SU-DHL-6 (cell line): Measurements from ENCODE around the gene SLC39A8.

ENCODE experiments used
- H2AFZ ChIP-seq: fragments of 200-600 bp; sonication (generic); 2 replicates; pipeline ENCODE4 v1.6.1; 2014; ENCODE audit warnings: low read depth, mild to moderate bottlenecking, moderate library complexity, mixed read lengths, antibody characterized with exemption, low read length; ENCODE audit not compliant: severe bottlenecking
- H3F3A ChIP-seq: fragments of 200-600 bp; shearing (Covaris generic); 2 replicates; pipeline ENCODE4 v1.6.0; 2016; ENCODE audit warnings: antibody characterized with exemption, mild to moderate bottlenecking; ENCODE audit not compliant: insufficient read depth
- H3K27ac ChIP-seq: fragments of 200-600 bp; sonication (generic); 2 replicates; pipeline ENCODE4 v1.5.1; 2016; ENCODE audit warnings: low read depth, mild to moderate bottlenecking, low read length, moderate library complexity, mixed read lengths
- H3K27me3 ChIP-seq: fragments of 200-600 bp; sonication (generic), shearing (Covaris generic); 2 replicates; pipeline ENCODE4 v1.6.0; 2014; ENCODE audit warnings: mild to moderate bottlenecking, low read length
- H3K36me3 ChIP-seq: fragments of 200-600 bp; sonication (generic); 2 replicates; pipeline ENCODE4 v1.6.1; 2014; ENCODE audit warnings: mild to moderate bottlenecking, low read length, mixed read lengths
- H3K4me2 ChIP-seq: fragments of 300-600, 200-600 bp; shearing (Covaris generic), sonication (generic); 2 replicates; pipeline ENCODE4 v1.6.0; 2014; ENCODE audit warnings: low read length, low read depth, mild to moderate bottlenecking; ENCODE audit not compliant: poor library complexity, severe bottlenecking
- H3K4me3 ChIP-seq: fragments of 200-600 bp; sonication (generic); 2 replicates; pipeline ENCODE4 v1.5.1; 2014; ENCODE audit warnings: antibody characterized with exemption, low read length, mild to moderate bottlenecking, mixed read lengths; ENCODE audit not compliant: insufficient read depth, poor library complexity, severe bottlenecking
- H3K79me2 ChIP-seq: fragments of 200-600 bp; sonication (generic); 2 replicates; pipeline ENCODE4 v1.6.1; 2014; ENCODE audit warnings: mild to moderate bottlenecking, low read length, moderate library complexity; ENCODE audit not compliant: insufficient read depth
- H3K9ac ChIP-seq: fragments of 200-600 bp; sonication (generic); 2 replicates; pipeline ENCODE4 v1.7.0; 2014; ENCODE audit warnings: mild to moderate bottlenecking, low read length
- H3K9me2 ChIP-seq: fragments of 200-600 bp; sonication (generic); replicated peaks from 2 replicates; pipeline ENCODE4 v1.6.1; 2014; ENCODE audit warnings: low read length; ENCODE audit not compliant: insufficient read depth
- H3K9me3 ChIP-seq: fragments of 200-600 bp; sonication (generic); 2 replicates; pipeline ENCODE4 v1.6.1; 2014; ENCODE audit warnings: low read length, mixed read lengths; ENCODE audit not compliant: insufficient read depth
- H4K20me1 ChIP-seq: fragments of 200-600 bp; sonication (generic); 2 replicates; pipeline ENCODE4 v1.6.1; 2014; ENCODE audit warnings: low read depth, mild to moderate bottlenecking, antibody characterized with exemption, low read length, moderate library complexity, mixed read lengths
- CTCF ChIP-seq: fragments of 200-600 bp; sonication (generic); IDR thresholded peaks from one replicate; pipeline ENCODE4 v1.5.1; 2017; ENCODE audit warnings: antibody characterized with exemption, mild to moderate bottlenecking, low read length, moderate library complexity; ENCODE audit not compliant: insufficient read depth, poor library complexity, severe bottlenecking
- EZH2phosphoT487 ChIP-seq: fragments of 200-600 bp; sonication (generic), shearing (Covaris generic); conservative IDR thresholded peaks from 2 replicates; pipeline ENCODE4 v1.6.1; 2018; ENCODE audit warnings: mild to moderate bottlenecking, antibody characterized with exemption, low read length, moderate library complexity, mixed read lengths

The SLC39A8 gene

GRCh38 chr4:102318105-102318504 is 27.2 kb downstream of the SLC39A8 start:
- Histone ChIP-seq H4K20me1 (no peaks in the 10 kb centered on the region), H3K4me3 (no peak overlapping the region), H3K9me2 (no peaks in the 10 kb centered on the region), H3K4me2 (no peak overlapping the region), H2AFZ (no peak overlapping the region), H3K79me2 (peaks cover 4% of the 10 kb centered on the region; the same call in 1 of the 2 replicates), H3K27me3 (no peaks in the 10 kb centered on the region), H3K27ac (no peak overlapping the region), H3F3A (no peaks in the 10 kb centered on the region), H3K36me3 (no peaks in the 10 kb centered on the region), H3K9ac (no peak overlapping the region), H3K9me3 (no peaks in the 10 kb centered on the region)
- TF ChIP-seq EZH2phosphoT487 = no peak
- TF ChIP-seq CTCF = no peak

- Histone ChIP-seq H3K9ac (no peak overlapping the region), H3K4me2 (no peak overlapping the region), H3K27ac (no peak overlapping the region), H3F3A (no peaks in the 10 kb centered on the region), H3K4me3 (no peak overlapping the region), H3K9me2 (no peaks in the 10 kb centered on the region), H3K9me3 (no peaks in the 10 kb centered on the region), H4K20me1 (no peaks in the 10 kb centered on the region), H2AFZ (no peak overlapping the region), H3K36me3 (no peaks in the 10 kb centered on the region), H3K27me3 (no peaks in the 10 kb centered on the region), H3K79me2 (peaks cover 4% of the 10 kb centered on the region; the same call in 1 of the 2 replicates)
- TF ChIP-seq CTCF (no peak), EZH2phosphoT487 (no peak)
These were observed 27.8 kb downstream of the SLC39A8 start for GRCh38 chr4:102317459-102317858.

- no peak overlapping the region for H2AFZ ChIP-seq
- no peaks in the 10 kb centered on the region for H3K36me3 ChIP-seq
- no peak overlapping the region for H3K27ac ChIP-seq
- H3K27me3 ChIP-seq = no peaks in the 10 kb centered on the region
- H3K9me3 ChIP-seq = no peaks in the 10 kb centered on the region
- no peak overlapping the region for H3K9ac ChIP-seq
- peaks cover 4% of the 10 kb centered on the region; the same call in 1 of the 2 replicates for H3K79me2 ChIP-seq
- H3F3A ChIP-seq = no peaks in the 10 kb centered on the region
- no peak overlapping the region for H3K4me2 ChIP-seq
- TF ChIP-seq EZH2phosphoT487 (no peak), CTCF (no peak)
- no peaks in the 10 kb centered on the region for H4K20me1 ChIP-seq
- no peaks in the 10 kb centered on the region for H3K9me2 ChIP-seq
- no peak overlapping the region for H3K4me3 ChIP-seq
These were observed 28.7 kb downstream of the SLC39A8 start for GRCh38 chr4:102316585-102316984.

- H3K4me2 ChIP-seq = no peak overlapping the region
- no peaks in the 10 kb centered on the region for H3F3A ChIP-seq
- H3K9me3 ChIP-seq = no peaks in the 10 kb centered on the region
- no peak overlapping the region for H2AFZ ChIP-seq
- H3K79me2 ChIP-seq = peaks cover 4% of the 10 kb centered on the region; the same call in 1 of the 2 replicates
- no peak overlapping the region for H3K9ac ChIP-seq
- TF ChIP-seq CTCF = no peak
- no peak for TF ChIP-seq EZH2phosphoT487
- H3K27ac ChIP-seq = no peak overlapping the region
- no peaks in the 10 kb centered on the region for H3K36me3 ChIP-seq
- H4K20me1 ChIP-seq = no peaks in the 10 kb centered on the region
- no peaks in the 10 kb centered on the region for H3K27me3 ChIP-seq
- no peak overlapping the region for H3K4me3 ChIP-seq
- H3K9me2 ChIP-seq = no peaks in the 10 kb centered on the region
These were observed 29.8 kb downstream of the SLC39A8 start for GRCh38 chr4:102315532-102315931.
